Endothelial cell of umbilical vein (primary cell): ENCODE measurements around the gene ALPL. TPM values are rescaled to one million over a fixed set of nuclear protein-coding genes. Genes with fewer than 3 reads are reported as not detected.

Experiments
- BruUV-seq: library from RNA; stranded (reverse); fragments of 400-500 nt; replicated peaks from 2 replicates; lab custom pipeline; 2021; lab: Mats Ljungman, UMichigan
- CTCF ChIA-PET: fragments of 300-600, 350-600 bp; sonication (Branson Sonifier 250); formaldehyde crosslinking; loops from one replicate; lab custom pipeline; 2021; ENCODE audit warnings: antibody characterized with exemption, inconsistent platforms; lab: Charles Lee
- POLR2A ChIA-PET: fragments of 300-600, 350-600 bp; sonication (Branson Sonifier 250); formaldehyde crosslinking; loops from one replicate; lab custom pipeline; 2021; ENCODE audit warnings: antibody characterized with exemption, inconsistent platforms; lab: Charles Lee
- DNase-seq: peaks from one replicate; pipeline ENCODE4 v3.0.0-alpha.2; 2011; ENCODE audit warnings: low read depth, low spot score
- FAIRE-seq: peaks from 2 replicates; lab custom pipeline; 2011; peaks lifted over from hg19 to GRCh38; lab: Jason Lieb, UNC
- H2AFZ ChIP-seq: 2 replicates; pipeline ENCODE4 v1.6.0; 2012; ENCODE audit warnings: low read depth, low read length, control low read depth, inconsistent platforms
- H3K27ac ChIP-seq: 2 replicates; pipeline ENCODE4 v1.5.1; 2011; ENCODE audit warnings: low read depth, mild to moderate bottlenecking, control low read depth, low read length, moderate library complexity; ENCODE audit not compliant: insufficient read depth
- H3K27me3 ChIP-seq, 2 experiments: 2 replicates each; pipeline versions ENCODE4 v1.6.0 to v1.6.1; 2011; ENCODE audit warnings: low read length in 2 of 2, mixed read lengths in 1 of 2; ENCODE audit not compliant: control insufficient read depth in 2 of 2, insufficient read depth in 2 of 2
- H3K36me3 ChIP-seq, 2 experiments: 2 replicates in 1 of 2; 3 replicates in 1 of 2; pipeline ENCODE4 v1.5.1; 2011; ENCODE audit warnings: low read length in 2 of 2, mild to moderate bottlenecking in 1 of 2, moderate library complexity in 1 of 2; ENCODE audit not compliant: control insufficient read depth in 2 of 2, insufficient read depth in 2 of 2; ENCODE audit errors: extremely low read depth in 1 of 2
- H3K4me1 ChIP-seq: 3 replicates; pipeline ENCODE4 v1.5.1; 2011; ENCODE audit warnings: mild to moderate bottlenecking, low read length; ENCODE audit not compliant: control insufficient read depth, insufficient read depth; ENCODE audit errors: extremely low read depth
- H3K4me2 ChIP-seq: 2 replicates; pipeline ENCODE4 v1.6.1; 2011; ENCODE audit warnings: low read length, control low read depth, mixed read lengths; ENCODE audit not compliant: insufficient read depth
- H3K4me3 ChIP-seq, 3 experiments: fragments of 200-600 bp in 1 of 3; sonication (generic), shearing (Covaris generic) in 1 of 3; replicated peaks in 1 of 3; 2 replicates each; pipeline ENCODE4 v1.5.1; 2011 to 2016; ENCODE audit warnings: control low read depth in 3 of 3, low read length in 3 of 3, mild to moderate bottlenecking in 2 of 3, inconsistent platforms in 1 of 3, low read depth in 1 of 3, moderate library complexity in 1 of 3; ENCODE audit not compliant: insufficient read depth in 1 of 3
- H3K79me2 ChIP-seq: 2 replicates; pipeline ENCODE4 v1.6.0; 2012; ENCODE audit warnings: low read length, inconsistent platforms; ENCODE audit not compliant: control insufficient read depth, insufficient read depth
- H3K9ac ChIP-seq: replicated peaks from 2 replicates; pipeline ENCODE3; 2011; ENCODE audit warnings: low read length, control low read depth; ENCODE audit not compliant: insufficient read depth; ENCODE audit errors: extremely low read depth
- H3K9me1 ChIP-seq: replicated peaks from 3 replicates; pipeline ENCODE4 v1.6.0; 2011; ENCODE audit warnings: mild to moderate bottlenecking, low read length; ENCODE audit not compliant: control insufficient read depth, insufficient read depth; ENCODE audit errors: extremely low read depth
- H3K9me3 ChIP-seq: replicated peaks from 2 replicates; pipeline ENCODE4 v1.5.1; 2012; ENCODE audit warnings: low read length, inconsistent platforms; ENCODE audit not compliant: control insufficient read depth, insufficient read depth
- H4K20me1 ChIP-seq: replicated peaks from 2 replicates; pipeline ENCODE3; 2011; ENCODE audit warnings: mild to moderate bottlenecking, low read length; ENCODE audit not compliant: control insufficient read depth, insufficient read depth; ENCODE audit errors: extremely low read depth
- CTCF ChIP-seq, 2 donors: IDR thresholded peaks; 1 replicate in 1 of 2; 2 replicates in 1 of 2; pipeline ENCODE4 v1.5.1; 2011; ENCODE audit warnings: low read length in 2 of 2, mild to moderate bottlenecking in 2 of 2, moderate library complexity in 2 of 2, control low read depth in 1 of 2, inconsistent platforms in 1 of 2, low read depth in 1 of 2; ENCODE audit not compliant: insufficient read depth in 1 of 2; ENCODE audit errors: extremely low read depth in 1 of 2
- EZH2 ChIP-seq: IDR thresholded peaks from 2 replicates; pipeline ENCODE4 v1.6.1; 2012; ENCODE audit warnings: borderline replicate concordance, low read depth, mild to moderate bottlenecking, moderate library complexity, low read length, inconsistent platforms; ENCODE audit not compliant: severe bottlenecking
- FOS ChIP-seq: IDR thresholded peaks from 2 replicates; pipeline ENCODE4 v1.6.1; 2011; ENCODE audit warnings: mild to moderate bottlenecking, low read length, moderate library complexity, borderline replicate concordance; ENCODE audit not compliant: insufficient read depth
- GATA2 ChIP-seq: IDR thresholded peaks from 2 replicates; pipeline ENCODE4 v1.7.0; 2011; ENCODE audit warnings: low read depth, mild to moderate bottlenecking, moderate library complexity, mixed read lengths, low read length; ENCODE audit not compliant: insufficient read length, insufficient read depth
- JUN ChIP-seq: IDR thresholded peaks from 2 replicates; pipeline ENCODE4 v1.6.1; 2011; ENCODE audit warnings: borderline replicate concordance, low read depth; ENCODE audit not compliant: insufficient read length, insufficient read depth
- MAX ChIP-seq: IDR thresholded peaks from 2 replicates; pipeline ENCODE4 v1.6.1; 2011; ENCODE audit not compliant: insufficient read depth, insufficient read length
- MYC ChIP-seq: IDR thresholded peaks from one replicate; pipeline ENCODE4 v1.6.1; 2011; ENCODE audit warnings: mild to moderate bottlenecking, low read depth, low read length
- POLR2A ChIP-seq: IDR thresholded peaks from 2 replicates; pipeline ENCODE4 v1.6.1; 2012; ENCODE audit warnings: low read depth, mild to moderate bottlenecking, control low read depth, low read length
- POLR2AphosphoS5 ChIP-seq: IDR thresholded peaks from 2 replicates; pipeline ENCODE4 v1.6.1; 2012; ENCODE audit warnings: low read depth, mild to moderate bottlenecking, control low read depth, low read length, moderate library complexity; ENCODE audit not compliant: insufficient read depth
- dilution Hi-C: fragments of 300-500 bp; cut with MboI; formaldehyde crosslinking; loops from one replicate; pipeline ENCODE4 v1.15.0; 2019; ENCODE audit warnings: low sequenced_read_pairs; ENCODE audit not compliant: extremely low pct_ligation_motif_present
- intact Hi-C: fragments of 100-400 bp; cut with micrococcal nuclease; formaldehyde crosslinking; loops from one replicate; pipeline ENCODE4 v1.10.0; 2022
- polyA plus RNA-seq, 4 experiments: library from polyadenylated mRNA; depleted of rRNA in 3 of 4; stranded (reverse) in 3 of 4; unstranded in 1 of 4; fragments of >200 nt; gene quantifications; 2 replicates each; pipeline versions ENCODE4 v1.2.1 to v1.2.3, GENCODE V29; 2011 to 2012; ENCODE audit warnings: missing spikeins in 1 of 4
- total RNA-seq: library from RNA; stranded (reverse); gene quantifications from 2 replicates; pipeline ENCODE4 v1.2.3, GENCODE V29; 2021

ALPL gene
- total and polyA plus RNA-seq, 2 donors (not counting 3 experiments of a cell fraction or from before 2014, with no cell fraction given): 0.38 to 0.92 TPM

DNA sequence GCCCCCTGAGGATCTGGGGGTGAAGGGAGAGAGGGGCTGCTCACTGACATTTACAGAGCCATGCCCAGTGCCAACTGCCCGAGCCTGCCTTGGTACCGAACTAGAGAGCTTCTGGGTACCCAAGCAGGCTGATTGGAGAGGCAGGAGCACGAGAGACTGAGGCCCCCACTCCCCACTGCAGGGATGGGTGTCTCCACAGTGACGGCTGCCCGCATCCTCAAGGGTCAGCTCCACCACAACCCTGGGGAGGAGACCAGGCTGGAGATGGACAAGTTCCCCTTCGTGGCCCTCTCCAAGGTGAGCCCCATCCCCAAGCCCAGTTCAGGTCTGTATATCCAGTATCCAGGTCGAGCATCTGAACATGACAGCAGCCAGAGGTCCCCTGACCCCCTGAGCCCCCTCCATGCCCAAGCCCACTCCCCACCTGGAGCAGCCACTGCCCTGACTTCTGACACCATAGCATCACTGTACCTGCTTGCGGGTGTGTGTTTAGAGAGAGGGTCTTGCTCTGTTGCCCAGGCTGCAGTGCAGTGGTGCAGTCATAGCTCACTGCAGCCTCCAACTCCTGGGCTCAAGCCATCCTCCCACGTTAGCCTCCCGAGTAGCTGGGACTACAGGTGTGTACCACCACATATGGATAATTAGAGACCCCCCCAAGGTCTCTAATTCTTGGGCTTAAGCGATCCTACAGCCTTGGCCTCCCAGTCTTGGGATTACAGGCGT, 51.9 kb downstream of the ALPL start:
- POLR2A ChIA-PET: no interaction called here
- Histone ChIP-seq H3K27ac (no peak overlapping the region), H3K4me2 (no peak overlapping the region), H3K4me1 (no peaks in the 10 kb centered on the region), H3K79me2 (no peaks in the 10 kb centered on the region), H3K4me3 (no peak overlapping the region), H3K9ac (no peak overlapping the region), H3K27me3 (peaks cover 1 to 6% of the 10 kb centered on the region in 2 experiments), H2AFZ (no peak overlapping the region), H3K36me3 (no peaks in the 10 kb centered on the region), H3K9me3 (no peaks in the 10 kb centered on the region), H3K9me1 (no peaks in the 10 kb centered on the region), H4K20me1 (no peaks in the 10 kb centered on the region)
- no TSS peak for BruUV-seq
- intact Hi-C loops (no loop called here), dilution Hi-C loops (no loop called here)
- no peak for TF ChIP-seq POLR2AphosphoS5
- TF ChIP-seq FOS: no peak
- TF ChIP-seq POLR2A: no peak
- no peak for TF ChIP-seq EZH2
- TF ChIP-seq CTCF (IDR thresholded peaks at IDR 0.05; ENCODE audit: extremely low read depth in 1 of 2, insufficient read depth in 1 of 2, low read depth in 1 of 2, low read length in 2 of 2): no peak
- TF ChIP-seq JUN: no peak
- no peak for TF ChIP-seq GATA2
- no peak for TF ChIP-seq MYC
- TF ChIP-seq MAX: no peak
- no peak for FAIRE-seq
- CTCF ChIA-PET: interaction anchor here (1.0 to 1.8 kb wide), 2 partner anchors 97 to 191 kb away, joined by 4 to 5 read pairs; no protein-coding TSS in a partner anchor
- no peak for DNase-seq
